ENCODE results near the gene CST6.
"Not testable (repeated sequence)": the region's sequence is repeated elsewhere in the genome, so short reads cannot be mapped to it uniquely, and the experiment has no call there.

CST6 gene

GRCh38 chr11:65987336-65987735, 24.5 kb upstream of the CST6 start:
- no peak for DNase-seq

DNA sequence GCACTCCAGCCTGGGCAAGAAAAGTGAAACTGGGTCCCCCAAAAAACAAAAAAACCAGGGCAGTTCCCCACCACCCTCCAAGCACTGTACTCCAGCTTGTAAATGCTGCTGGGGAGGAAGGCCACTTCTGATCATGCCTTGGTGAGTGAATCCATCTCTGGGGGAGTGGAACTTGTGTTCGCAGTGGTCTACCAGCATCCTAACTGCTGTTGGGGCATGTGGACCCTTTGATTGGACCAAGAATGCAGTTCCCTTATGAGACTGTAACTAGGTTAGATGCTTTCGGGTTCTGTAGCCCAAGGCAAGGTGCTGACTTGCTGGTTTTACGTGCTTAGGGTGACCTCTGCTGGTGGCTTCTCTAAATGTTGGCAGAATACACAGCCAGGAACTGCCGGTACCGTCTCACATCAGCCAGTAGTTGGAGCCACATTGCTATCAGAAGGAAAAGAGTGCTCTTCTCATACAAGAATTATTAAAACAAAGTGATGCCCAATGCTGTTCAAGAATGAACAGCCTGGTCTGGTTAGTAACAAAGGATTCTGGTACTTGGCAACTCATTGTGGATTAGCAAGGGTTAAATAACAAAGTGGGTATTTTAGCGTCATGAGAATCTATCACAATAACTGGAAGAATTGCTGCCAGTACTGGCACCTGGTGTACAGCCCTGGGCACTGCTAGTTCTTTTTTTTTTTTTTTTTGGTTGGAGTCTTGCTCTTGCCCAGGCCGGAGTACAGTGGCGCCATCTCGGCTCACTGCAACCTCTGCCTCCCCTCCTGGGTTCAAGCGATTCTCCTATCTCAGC, 22.8 kb upstream of the CST6 start:
- DNase-seq = peak; percentile 74 to 94 (median 88)

GRCh38 chr11:65992056-65992455, 19.8 kb upstream of the CST6 start:
- no peak for DNase-seq

GRCh38 chr11:65997286-65997685, 14.5 kb upstream of the CST6 start:
- no peak for DNase-seq

DNA sequence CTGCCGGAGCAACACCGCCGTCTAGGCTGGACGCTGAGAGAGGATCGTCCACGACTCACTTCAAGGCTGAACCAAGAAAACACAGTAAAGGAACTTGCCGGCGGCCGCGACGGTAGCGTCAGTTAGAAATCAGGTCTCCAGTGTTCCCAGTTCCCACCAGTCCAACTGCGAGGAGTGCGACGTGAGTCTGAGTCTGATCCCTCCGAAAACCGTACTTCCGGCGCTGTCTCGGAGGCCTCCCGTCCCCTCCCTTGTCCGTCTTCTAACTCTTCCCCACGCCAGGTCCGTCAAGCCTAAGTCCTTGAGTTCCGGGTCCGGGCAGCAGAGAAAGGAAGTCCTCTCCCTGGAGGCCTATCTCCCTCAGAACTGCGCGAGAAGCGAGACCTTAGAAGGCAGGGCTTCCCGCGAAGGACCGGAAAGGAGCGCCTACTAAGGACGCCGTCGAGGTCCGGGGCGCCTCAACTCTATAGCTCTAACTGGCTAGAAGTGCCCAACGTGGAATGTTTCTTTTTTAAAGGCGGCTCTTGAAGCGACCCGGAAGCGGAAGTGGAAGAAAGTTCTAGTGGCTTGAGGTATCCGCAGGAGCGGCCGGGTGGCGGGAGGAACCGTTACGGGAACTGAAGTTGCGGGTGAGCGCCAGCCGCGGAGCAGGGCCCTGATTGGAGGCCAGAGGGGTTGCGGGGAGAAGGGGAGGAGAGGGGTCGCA, 9.7 kb upstream of the CST6 start, which contains the start of the genes BANF1 and EIF1AD:
Gene BANF1, plus strand, starts transcription at position 562 of the 706 bp plus-strand sequence. CDS start 748 bp downstream, outside the sequence.
Gene EIF1AD, minus strand, starts transcription at position 216 of the 706 bp plus-strand sequence. CDS start 1,768 bp downstream, outside the sequence.
- peak; percentile 87 to 99 (median 95) for DNase-seq

GRCh38 chr11:66002648-66003225, 9.1 kb upstream of the CST6 start:
- peak in 1 of 6 experiments; percentile 74 for DNase-seq

GRCh38 chr11:66003291-66003690, 8.5 kb upstream of the CST6 start:
- no peak for DNase-seq

- no peak for DNase-seq
Observed at GRCh38 chr11:66004186-66004585, 7.6 kb upstream of the CST6 start.

GRCh38 chr11:66006134-66006890, 5.5 kb upstream of the CST6 start:
- no peak for DNase-seq

DNA sequence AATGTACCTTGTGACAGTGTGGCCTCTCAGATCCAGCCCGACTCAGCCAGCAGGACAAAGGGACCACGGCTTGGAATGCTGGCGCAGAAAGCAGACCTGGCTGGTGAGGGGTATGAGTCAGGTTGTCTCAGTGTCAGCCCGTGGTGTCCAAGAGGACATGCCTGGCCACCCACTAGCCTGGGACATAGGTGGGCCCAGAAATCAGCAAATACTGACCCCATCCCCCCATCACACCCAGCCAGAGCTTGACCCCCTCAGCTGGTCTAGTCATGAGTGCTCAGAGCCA, 5.0 kb upstream of the CST6 start:
- no peak for DNase-seq

DNA sequence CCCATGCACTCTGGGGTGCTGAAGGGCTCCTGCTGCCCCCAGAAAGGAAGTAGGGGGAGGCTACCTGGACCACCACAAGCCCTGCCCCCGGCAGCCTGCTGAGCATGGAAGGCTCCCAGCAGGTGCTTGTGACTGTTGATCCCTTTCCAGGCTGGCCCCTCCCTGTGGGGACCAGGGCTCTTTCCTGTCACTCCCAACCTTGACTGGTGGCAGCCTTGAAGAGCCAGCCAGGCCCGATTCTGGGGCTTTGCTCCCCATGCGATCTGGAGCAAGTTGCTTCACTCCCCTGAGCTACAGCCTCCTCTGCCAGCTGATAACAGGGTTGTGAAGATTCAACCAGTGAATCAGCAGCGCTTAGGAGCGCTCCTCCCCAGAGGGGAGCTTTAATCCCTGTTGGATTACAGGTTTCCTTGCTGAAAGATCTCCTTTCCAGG, 4.6 kb upstream of the CST6 start:
- no peak for DNase-seq

GRCh38 chr11:66008095-66008467, 3.7 kb upstream of the CST6 start:
- DNase-seq = no peak

- DNase-seq = no peak
Observed at GRCh38 chr11:66008468-66009101, 3.2 kb upstream of the CST6 start.

DNA sequence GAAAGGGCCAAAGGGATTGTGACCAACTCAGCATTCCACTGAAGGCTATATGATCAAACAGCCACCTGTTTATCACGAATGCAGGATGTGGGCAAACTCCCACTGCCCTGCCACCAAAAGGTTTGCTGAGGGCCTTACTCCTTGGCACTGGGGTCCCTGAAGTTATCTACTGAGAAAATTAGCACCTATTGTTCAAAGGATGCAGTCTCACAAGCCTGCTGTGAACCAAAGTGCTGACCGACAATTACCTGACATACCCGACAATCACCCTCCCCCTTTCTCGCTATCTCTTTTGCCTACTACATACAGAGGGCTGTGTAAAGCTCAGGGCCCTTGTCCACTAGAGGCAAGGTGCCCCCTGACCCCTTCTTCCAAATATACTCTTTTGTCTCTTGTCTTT, 1.8 kb upstream of the CST6 start:
- DNase-seq = not testable (repeated sequence)

DNA sequence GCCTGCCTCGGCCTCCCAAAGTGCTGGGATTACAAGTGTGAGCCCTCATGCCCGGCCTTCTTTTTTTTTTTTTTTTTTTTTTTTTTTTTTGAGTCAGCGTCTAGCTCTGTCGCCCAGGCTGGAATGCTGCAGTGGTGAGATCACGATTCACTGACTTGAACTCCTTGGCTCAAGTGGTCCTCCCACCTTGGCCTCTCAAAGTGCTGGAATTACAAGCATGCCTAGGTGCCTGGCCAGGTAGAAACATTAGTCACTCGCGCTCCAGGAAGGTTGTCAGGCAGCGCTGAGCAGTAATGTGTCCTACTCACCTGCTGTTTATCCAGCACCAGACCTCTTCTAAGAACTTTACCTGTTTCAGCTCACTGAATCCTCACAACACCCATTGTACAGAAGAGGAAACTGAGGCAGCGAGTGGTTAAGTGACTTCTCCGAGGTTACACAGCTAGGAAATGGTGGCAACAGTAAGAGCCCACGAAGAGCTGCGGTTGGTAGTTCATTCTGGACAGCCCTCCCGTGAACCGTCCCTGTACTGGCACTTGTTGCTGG, 496 bp upstream of the CST6 start:
- no peak for DNase-seq

DNA sequence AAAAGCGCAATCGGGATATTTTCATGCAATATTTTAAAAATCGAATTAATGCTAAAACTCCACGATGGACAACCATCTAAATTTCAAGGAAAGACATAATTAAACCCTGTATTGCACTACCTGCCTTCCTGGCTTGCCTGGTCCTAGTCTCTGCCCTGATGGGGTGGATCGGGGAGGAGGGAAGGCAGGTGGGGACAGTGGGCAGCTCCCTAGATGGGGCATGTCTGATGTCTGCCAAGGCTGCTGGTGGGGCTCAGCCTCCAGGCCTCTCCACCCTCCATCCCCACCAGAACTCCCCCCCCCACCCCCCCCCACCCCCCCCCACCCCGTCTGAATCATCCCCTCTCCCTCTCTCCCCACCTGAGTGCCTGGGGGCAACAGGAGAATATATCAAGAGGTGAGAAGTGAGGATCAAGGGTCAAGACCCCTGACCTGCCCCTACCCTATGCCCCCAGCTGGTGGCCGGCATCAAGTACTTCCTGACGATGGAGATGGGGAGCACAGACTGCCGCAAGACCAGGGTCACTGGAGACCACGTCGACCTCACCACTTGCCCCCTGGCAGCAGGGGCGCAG, 650 bp downstream of the CST6 start:
- no peak for DNase-seq

DNA sequence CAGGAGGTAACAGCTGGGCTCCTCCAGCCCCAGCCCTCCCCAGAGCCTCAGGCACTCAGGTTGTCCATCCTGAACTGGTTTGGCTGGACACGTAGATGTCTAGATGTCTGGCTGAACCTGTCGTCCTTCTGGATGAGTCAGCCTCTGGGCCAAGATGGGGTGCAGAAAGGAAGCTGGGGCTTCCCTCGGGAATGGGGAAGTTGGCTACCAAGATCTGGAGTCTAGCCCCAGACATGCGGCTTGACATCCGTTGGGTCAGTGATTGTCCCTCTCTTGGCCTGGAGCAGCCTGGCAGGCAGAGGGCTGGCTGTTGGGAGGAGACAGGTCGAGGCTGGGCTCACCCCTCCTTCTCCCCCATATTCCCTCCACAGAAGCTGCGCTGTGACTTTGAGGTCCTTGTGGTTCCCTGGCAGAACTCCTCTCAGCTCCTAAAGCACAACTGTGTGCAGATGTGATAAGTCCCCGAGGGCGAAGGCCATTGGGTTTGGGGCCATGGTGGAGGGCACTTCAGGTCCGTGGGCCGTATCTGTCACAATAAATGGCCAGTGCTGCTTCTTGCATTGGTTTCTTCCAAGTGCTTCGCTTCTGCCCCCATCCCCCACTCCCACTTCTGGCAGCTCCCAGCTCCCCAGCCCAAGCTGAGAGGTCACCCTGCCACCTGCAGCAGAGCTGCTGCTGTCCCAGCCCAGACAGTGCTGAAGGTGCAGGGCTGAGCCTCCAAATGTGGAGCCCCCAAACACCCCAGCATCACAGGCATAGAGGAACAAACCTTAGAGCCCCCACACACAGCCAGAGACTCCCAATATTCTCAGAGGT, 1.3 kb downstream of the CST6 start:
- no peak for DNase-seq

- DNase-seq = no peak
Observed at GRCh38 chr11:66013762-66014100, 1.9 kb downstream of the CST6 start.

GRCh38 chr11:66014804-66015453, 3.1 kb downstream of the CST6 start:
- DNase-seq = no peak

DNA sequence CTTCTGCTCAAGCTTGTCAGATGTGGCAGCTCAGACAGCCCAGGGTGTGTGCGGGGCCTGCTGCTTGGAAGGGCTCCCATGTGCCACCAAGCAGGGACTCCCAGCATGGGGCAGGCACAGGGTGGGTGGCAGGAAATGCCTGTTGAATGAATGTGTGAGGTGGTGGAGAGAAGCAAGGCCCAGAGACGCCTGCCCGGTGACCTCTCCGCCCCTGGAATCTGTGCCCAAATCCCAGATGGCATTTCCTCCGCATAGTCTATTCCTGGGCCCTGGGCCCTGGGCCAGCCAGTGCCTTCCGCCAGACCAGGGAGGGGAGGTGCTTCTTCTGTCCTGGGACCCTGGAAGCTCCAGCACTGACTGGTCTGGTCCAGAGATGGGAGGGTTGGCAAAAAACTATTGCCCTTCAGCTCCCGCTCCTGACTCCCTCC, 3.7 kb downstream of the CST6 start:
- DNase-seq = no peak
